Measurements from ENCODE around the gene NFIA.

DNA sequence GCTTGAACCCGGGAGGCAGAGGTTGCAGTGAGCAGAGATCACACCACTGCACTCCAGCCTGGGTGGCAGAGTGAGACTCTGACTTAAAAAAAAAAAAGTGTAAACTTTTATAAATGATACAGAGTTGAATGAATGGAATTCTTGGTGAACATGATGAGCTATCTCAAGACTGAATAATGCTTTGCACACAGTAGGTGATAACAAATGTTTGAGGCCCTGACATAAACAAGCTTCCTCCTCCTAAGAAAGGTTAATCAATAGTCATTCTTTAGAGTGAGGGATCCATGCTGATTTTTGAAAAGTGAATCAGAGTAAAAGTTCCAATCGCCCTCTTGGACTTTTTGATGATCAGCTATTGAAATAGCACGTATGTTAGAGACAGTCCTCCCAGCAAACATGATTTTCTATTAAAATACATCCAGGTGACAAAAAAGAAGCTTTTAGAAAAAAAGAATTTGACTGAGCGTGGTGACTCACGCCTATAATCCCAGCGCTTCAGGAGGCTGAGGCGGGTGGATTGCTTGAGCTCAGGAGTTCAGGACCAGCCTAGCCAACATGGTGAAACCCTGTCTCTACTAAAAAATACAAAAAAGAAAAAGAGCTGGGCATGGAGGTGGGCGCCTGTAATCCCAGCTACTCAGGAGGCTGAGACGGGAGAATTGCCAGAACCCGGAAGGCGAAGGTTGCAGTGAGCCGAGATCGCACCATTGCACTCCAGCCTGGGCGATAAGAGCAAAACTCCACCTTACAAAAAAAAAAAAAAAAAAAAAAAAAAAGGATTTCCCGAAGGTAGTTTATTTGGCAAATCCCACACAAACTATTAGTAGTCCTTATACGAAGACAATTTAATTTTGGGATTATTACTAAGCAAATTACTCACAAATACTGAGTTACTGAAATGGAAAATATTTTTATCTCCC, 181.8 kb downstream of the NFIA start:
- TF ChIP-seq, protein P1, sequence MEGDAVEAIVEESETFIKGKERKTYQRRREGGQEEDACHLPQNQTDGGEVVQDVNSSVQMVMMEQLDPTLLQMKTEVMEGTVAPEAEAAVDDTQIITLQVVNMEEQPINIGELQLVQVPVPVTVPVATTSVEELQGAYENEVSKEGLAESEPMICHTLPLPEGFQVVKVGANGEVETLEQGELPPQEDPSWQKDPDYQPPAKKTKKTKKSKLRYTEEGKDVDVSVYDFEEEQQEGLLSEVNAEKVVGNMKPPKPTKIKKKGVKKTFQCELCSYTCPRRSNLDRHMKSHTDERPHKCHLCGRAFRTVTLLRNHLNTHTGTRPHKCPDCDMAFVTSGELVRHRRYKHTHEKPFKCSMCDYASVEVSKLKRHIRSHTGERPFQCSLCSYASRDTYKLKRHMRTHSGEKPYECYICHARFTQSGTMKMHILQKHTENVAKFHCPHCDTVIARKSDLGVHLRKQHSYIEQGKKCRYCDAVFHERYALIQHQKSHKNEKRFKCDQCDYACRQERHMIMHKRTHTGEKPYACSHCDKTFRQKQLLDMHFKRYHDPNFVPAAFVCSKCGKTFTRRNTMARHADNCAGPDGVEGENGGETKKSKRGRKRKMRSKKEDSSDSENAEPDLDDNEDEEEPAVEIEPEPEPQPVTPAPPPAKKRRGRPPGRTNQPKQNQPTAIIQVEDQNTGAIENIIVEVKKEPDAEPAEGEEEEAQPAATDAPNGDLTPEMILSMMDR (conservative IDR thresholded peaks at IDR 0.05; ENCODE audit: low read depth, low read length) = no peak
- TF ChIP-seq EZH2 (IDR thresholded peaks at IDR 0.05; ENCODE audit: low read length, unreplicated experiment) = no peak

Data from PC-3 (cell line).